Endothelial cell of umbilical vein (primary cell): Measurements from ENCODE around the gene MINDY3. TPM values are rescaled to one million over a fixed set of nuclear protein-coding genes. Genes with fewer than 3 reads are reported as not detected.

Experiments used
- BruUV-seq: library from RNA; stranded (reverse); fragments of 400-500 nt; replicated peaks from 2 replicates; lab custom pipeline; 2021; lab: Mats Ljungman, UMichigan
- CTCF ChIA-PET: fragments of 300-600, 350-600 bp; sonication (Branson Sonifier 250); formaldehyde crosslinking; loops from one replicate; lab custom pipeline; 2021; ENCODE audit warnings: antibody characterized with exemption, inconsistent platforms; lab: Charles Lee
- POLR2A ChIA-PET: fragments of 300-600, 350-600 bp; sonication (Branson Sonifier 250); formaldehyde crosslinking; loops from one replicate; lab custom pipeline; 2021; ENCODE audit warnings: antibody characterized with exemption, inconsistent platforms; lab: Charles Lee
- DNase-seq: peaks from one replicate; pipeline ENCODE4 v3.0.0-alpha.2; 2011; ENCODE audit warnings: low read depth, low spot score
- FAIRE-seq: peaks from 2 replicates; lab custom pipeline; 2011; peaks lifted over from hg19 to GRCh38; lab: Jason Lieb, UNC
- H2AFZ ChIP-seq: 2 replicates; pipeline ENCODE4 v1.6.0; 2012; ENCODE audit warnings: low read depth, low read length, control low read depth, inconsistent platforms
- H3K27ac ChIP-seq: 2 replicates; pipeline ENCODE4 v1.5.1; 2011; ENCODE audit warnings: low read depth, mild to moderate bottlenecking, control low read depth, low read length, moderate library complexity; ENCODE audit not compliant: insufficient read depth
- H3K27me3 ChIP-seq, 2 experiments: 2 replicates each; pipeline versions ENCODE4 v1.6.0 to v1.6.1; 2011; ENCODE audit warnings: low read length in 2 of 2, mixed read lengths in 1 of 2; ENCODE audit not compliant: control insufficient read depth in 2 of 2, insufficient read depth in 2 of 2
- H3K36me3 ChIP-seq, 2 experiments: 2 replicates in 1 of 2; 3 replicates in 1 of 2; pipeline ENCODE4 v1.5.1; 2011; ENCODE audit warnings: low read length in 2 of 2, mild to moderate bottlenecking in 1 of 2, moderate library complexity in 1 of 2; ENCODE audit not compliant: control insufficient read depth in 2 of 2, insufficient read depth in 2 of 2; ENCODE audit errors: extremely low read depth in 1 of 2
- H3K4me1 ChIP-seq: 3 replicates; pipeline ENCODE4 v1.5.1; 2011; ENCODE audit warnings: mild to moderate bottlenecking, low read length; ENCODE audit not compliant: control insufficient read depth, insufficient read depth; ENCODE audit errors: extremely low read depth
- H3K4me2 ChIP-seq: 2 replicates; pipeline ENCODE4 v1.6.1; 2011; ENCODE audit warnings: low read length, control low read depth, mixed read lengths; ENCODE audit not compliant: insufficient read depth
- H3K4me3 ChIP-seq, 3 experiments: fragments of 200-600 bp in 1 of 3; sonication (generic), shearing (Covaris generic) in 1 of 3; replicated peaks in 1 of 3; 2 replicates each; pipeline ENCODE4 v1.5.1; 2011 to 2016; ENCODE audit warnings: control low read depth in 3 of 3, low read length in 3 of 3, mild to moderate bottlenecking in 2 of 3, inconsistent platforms in 1 of 3, low read depth in 1 of 3, moderate library complexity in 1 of 3; ENCODE audit not compliant: insufficient read depth in 1 of 3
- H3K79me2 ChIP-seq: 2 replicates; pipeline ENCODE4 v1.6.0; 2012; ENCODE audit warnings: low read length, inconsistent platforms; ENCODE audit not compliant: control insufficient read depth, insufficient read depth
- H3K9ac ChIP-seq: replicated peaks from 2 replicates; pipeline ENCODE3; 2011; ENCODE audit warnings: low read length, control low read depth; ENCODE audit not compliant: insufficient read depth; ENCODE audit errors: extremely low read depth
- H3K9me1 ChIP-seq: replicated peaks from 3 replicates; pipeline ENCODE4 v1.6.0; 2011; ENCODE audit warnings: mild to moderate bottlenecking, low read length; ENCODE audit not compliant: control insufficient read depth, insufficient read depth; ENCODE audit errors: extremely low read depth
- H3K9me3 ChIP-seq: replicated peaks from 2 replicates; pipeline ENCODE4 v1.5.1; 2012; ENCODE audit warnings: low read length, inconsistent platforms; ENCODE audit not compliant: control insufficient read depth, insufficient read depth
- H4K20me1 ChIP-seq: replicated peaks from 2 replicates; pipeline ENCODE3; 2011; ENCODE audit warnings: mild to moderate bottlenecking, low read length; ENCODE audit not compliant: control insufficient read depth, insufficient read depth; ENCODE audit errors: extremely low read depth
- CTCF ChIP-seq, 2 donors: IDR thresholded peaks; 1 replicate in 1 of 2; 2 replicates in 1 of 2; pipeline ENCODE4 v1.5.1; 2011; ENCODE audit warnings: low read length in 2 of 2, mild to moderate bottlenecking in 2 of 2, moderate library complexity in 2 of 2, control low read depth in 1 of 2, inconsistent platforms in 1 of 2, low read depth in 1 of 2; ENCODE audit not compliant: insufficient read depth in 1 of 2; ENCODE audit errors: extremely low read depth in 1 of 2
- EZH2 ChIP-seq: IDR thresholded peaks from 2 replicates; pipeline ENCODE4 v1.6.1; 2012; ENCODE audit warnings: borderline replicate concordance, low read depth, mild to moderate bottlenecking, moderate library complexity, low read length, inconsistent platforms; ENCODE audit not compliant: severe bottlenecking
- FOS ChIP-seq: IDR thresholded peaks from 2 replicates; pipeline ENCODE4 v1.6.1; 2011; ENCODE audit warnings: mild to moderate bottlenecking, low read length, moderate library complexity, borderline replicate concordance; ENCODE audit not compliant: insufficient read depth
- GATA2 ChIP-seq: IDR thresholded peaks from 2 replicates; pipeline ENCODE4 v1.7.0; 2011; ENCODE audit warnings: low read depth, mild to moderate bottlenecking, moderate library complexity, mixed read lengths, low read length; ENCODE audit not compliant: insufficient read length, insufficient read depth
- JUN ChIP-seq: IDR thresholded peaks from 2 replicates; pipeline ENCODE4 v1.6.1; 2011; ENCODE audit warnings: borderline replicate concordance, low read depth; ENCODE audit not compliant: insufficient read length, insufficient read depth
- MAX ChIP-seq: IDR thresholded peaks from 2 replicates; pipeline ENCODE4 v1.6.1; 2011; ENCODE audit not compliant: insufficient read depth, insufficient read length
- MYC ChIP-seq: IDR thresholded peaks from one replicate; pipeline ENCODE4 v1.6.1; 2011; ENCODE audit warnings: mild to moderate bottlenecking, low read depth, low read length
- POLR2A ChIP-seq: IDR thresholded peaks from 2 replicates; pipeline ENCODE4 v1.6.1; 2012; ENCODE audit warnings: low read depth, mild to moderate bottlenecking, control low read depth, low read length
- POLR2AphosphoS5 ChIP-seq: IDR thresholded peaks from 2 replicates; pipeline ENCODE4 v1.6.1; 2012; ENCODE audit warnings: low read depth, mild to moderate bottlenecking, control low read depth, low read length, moderate library complexity; ENCODE audit not compliant: insufficient read depth
- dilution Hi-C: fragments of 300-500 bp; cut with MboI; formaldehyde crosslinking; loops from one replicate; pipeline ENCODE4 v1.15.0; 2019; ENCODE audit warnings: low sequenced_read_pairs; ENCODE audit not compliant: extremely low pct_ligation_motif_present
- intact Hi-C: fragments of 100-400 bp; cut with micrococcal nuclease; formaldehyde crosslinking; loops from one replicate; pipeline ENCODE4 v1.10.0; 2022
- polyA plus RNA-seq, 4 experiments: library from polyadenylated mRNA; depleted of rRNA in 3 of 4; stranded (reverse) in 3 of 4; unstranded in 1 of 4; fragments of >200 nt; gene quantifications; 2 replicates each; pipeline versions ENCODE4 v1.2.1 to v1.2.3, GENCODE V29; 2011 to 2012; ENCODE audit warnings: missing spikeins in 1 of 4
- total RNA-seq: library from RNA; stranded (reverse); gene quantifications from 2 replicates; pipeline ENCODE4 v1.2.3, GENCODE V29; 2021

The MINDY3 gene
- total and polyA plus RNA-seq, 2 donors (not counting 3 experiments of a cell fraction or from before 2014, with no cell fraction given): 7.5 to 20.2 TPM

- intact Hi-C loops: no loop called here
- H3K36me3 ChIP-seq: no peaks in the 10 kb centered on the region
- peaks cover 15% of the 10 kb centered on the region for H3K4me1 ChIP-seq
- H3K9me1 ChIP-seq: no peaks in the 10 kb centered on the region
- DNase-seq (no peak), FAIRE-seq (no peak)
- H3K4me2 ChIP-seq: no peak overlapping the region
- dilution Hi-C loops: no loop called here
- H3K9me3 ChIP-seq: no peaks in the 10 kb centered on the region
- CTCF ChIA-PET: no interaction called here
- H4K20me1 ChIP-seq: no peaks in the 10 kb centered on the region
- TF ChIP-seq CTCF (IDR thresholded peaks at IDR 0.05; ENCODE audit: extremely low read depth in 1 of 2, insufficient read depth in 1 of 2, low read depth in 1 of 2, low read length in 2 of 2) (no peak), MYC (no peak), EZH2 (no peak), MAX (no peak), FOS (no peak), POLR2A (no peak), JUN (no peak), POLR2AphosphoS5 (no peak), GATA2 (no peak)
- H3K27ac ChIP-seq: no peak overlapping the region
- no peak overlapping the region for H2AFZ ChIP-seq
- H3K9ac ChIP-seq: no peak overlapping the region
- POLR2A ChIA-PET: no interaction called here
- no TSS peak for BruUV-seq
- peaks cover 11% of the 10 kb centered on the region for H3K79me2 ChIP-seq
- H3K27me3 ChIP-seq: peaks cover 16 to 41% of the 10 kb centered on the region in 2 experiments
- no peak overlapping the region for H3K4me3 ChIP-seq
These were observed 3.4 kb upstream of the MINDY3 start for GRCh38 chr10:15863733-15864132.
